ENCODE data around the gene DIS3L2. TPM values are rescaled to one million over a fixed set of nuclear protein-coding genes. Genes with fewer than 3 reads are reported as not detected.

DIS3L2 gene
- total and polyA plus RNA-seq, 2 of the 4 experiments (the other 2 are of a cell fraction) = 14.7 to 19.2 TPM

DNA sequence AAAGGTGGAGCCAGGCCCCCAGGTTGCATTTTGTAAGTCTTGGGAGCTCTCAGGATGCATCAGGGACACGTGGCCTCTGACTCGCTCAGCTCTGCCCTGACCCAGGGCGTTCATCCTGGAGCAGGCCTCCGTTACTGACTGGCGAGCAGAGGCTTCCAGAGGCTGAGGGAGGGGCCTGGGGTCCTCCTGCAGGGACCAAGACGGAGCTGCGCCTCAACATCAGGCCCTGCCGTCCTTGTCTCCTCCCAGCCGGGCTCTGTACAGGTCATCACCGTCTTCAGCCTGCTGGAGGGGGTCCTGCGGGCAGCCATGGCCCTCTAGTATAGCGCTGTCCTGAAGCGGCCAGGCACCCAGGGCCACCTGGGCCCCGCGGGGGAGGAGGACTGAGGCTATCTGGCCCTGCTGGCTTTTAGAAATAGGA is 406.8 kb downstream of the DIS3L2 start:
- no peak overlapping the region for H3K9ac ChIP-seq (ENCODE audit: low read depth, low read length)

More for the DNA sequence above, 406.8 kb downstream of the DIS3L2 start:
- dilution Hi-C loops (cut with HindIII; ENCODE audit: low sequenced_read_pairs, unreplicated experiment) = no loop called here
- no peaks in the 10 kb centered on the region for H4K20me1 ChIP-seq (ENCODE audit: insufficient read depth, low read length)
- DNase-seq (peak; percentile 34), ATAC-seq (ENCODE audit: low read depth) (peak; percentile 36)
- TF ChIP-seq, protein P1, sequence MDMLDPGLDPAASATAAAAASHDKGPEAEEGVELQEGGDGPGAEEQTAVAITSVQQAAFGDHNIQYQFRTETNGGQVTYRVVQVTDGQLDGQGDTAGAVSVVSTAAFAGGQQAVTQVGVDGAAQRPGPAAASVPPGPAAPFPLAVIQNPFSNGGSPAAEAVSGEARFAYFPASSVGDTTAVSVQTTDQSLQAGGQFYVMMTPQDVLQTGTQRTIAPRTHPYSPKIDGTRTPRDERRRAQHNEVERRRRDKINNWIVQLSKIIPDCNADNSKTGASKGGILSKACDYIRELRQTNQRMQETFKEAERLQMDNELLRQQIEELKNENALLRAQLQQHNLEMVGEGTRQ (IDR thresholded peaks at IDR 0.05; ENCODE audit: low read depth, low read length) = peak; percentile 68
- no peak for TF ChIP-seq MAZ (IDR thresholded peaks at IDR 0.05; ENCODE audit: borderline replicate concordance, low read depth, low read length)
- no peak for TF ChIP-seq RCOR1 (IDR thresholded peaks at IDR 0.05; ENCODE audit: insufficient replicate concordance, low read length)
- TF ChIP-seq RAD21 (IDR thresholded peaks at IDR 0.05; ENCODE audit: low read length) = no peak
- no peak for TF ChIP-seq POLR2A (IDR thresholded peaks at IDR 0.05; ENCODE audit: low read depth, low read length)
- no peak for TF ChIP-seq RFX5 (IDR thresholded peaks at IDR 0.05; ENCODE audit: low read depth, low read length)
- TF ChIP-seq, protein P2, sequence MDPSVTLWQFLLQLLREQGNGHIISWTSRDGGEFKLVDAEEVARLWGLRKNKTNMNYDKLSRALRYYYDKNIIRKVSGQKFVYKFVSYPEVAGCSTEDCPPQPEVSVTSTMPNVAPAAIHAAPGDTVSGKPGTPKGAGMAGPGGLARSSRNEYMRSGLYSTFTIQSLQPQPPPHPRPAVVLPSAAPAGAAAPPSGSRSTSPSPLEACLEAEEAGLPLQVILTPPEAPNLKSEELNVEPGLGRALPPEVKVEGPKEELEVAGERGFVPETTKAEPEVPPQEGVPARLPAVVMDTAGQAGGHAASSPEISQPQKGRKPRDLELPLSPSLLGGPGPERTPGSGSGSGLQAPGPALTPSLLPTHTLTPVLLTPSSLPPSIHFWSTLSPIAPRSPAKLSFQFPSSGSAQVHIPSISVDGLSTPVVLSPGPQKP (IDR thresholded peaks at IDR 0.05; ENCODE audit: borderline replicate concordance, low read depth, low read length) = no peak
- no peak for TF ChIP-seq FOS (IDR thresholded peaks at IDR 0.05; ENCODE audit: low read depth, low read length)
- TF ChIP-seq SMC3 (IDR thresholded peaks at IDR 0.05; ENCODE audit: low read depth, low read length) = no peak
- H2BK20ac ChIP-seq (ENCODE audit: low read depth, low read length) = no peak overlapping the region
- H3K27ac ChIP-seq (ENCODE audit: insufficient read depth, low read length) = no peak overlapping the region
- no peak overlapping the region for H3K4me3 ChIP-seq (ENCODE audit: insufficient read depth, low read depth, low read length)
- intact Hi-C loops (cut with micrococcal nuclease) = no loop called here
- no peak overlapping the region for H2BK120ac ChIP-seq (ENCODE audit: low read depth, low read length)
- no peaks in the 10 kb centered on the region for H3K36me3 ChIP-seq (ENCODE audit: control insufficient read depth, insufficient read depth, low read length)
- ChIA-PET CTCF (no interaction called here), POLR2A (ENCODE audit: unreplicated experiment) (no interaction called here)
- no peak overlapping the region for H2BK15ac ChIP-seq (ENCODE audit: low read depth, low read length)
- no peak overlapping the region for H3K23ac ChIP-seq (ENCODE audit: low read depth, low read length)
- H2AFZ ChIP-seq (replicated peaks; ENCODE audit: low read length, poor library complexity) = peak overlapping the region; percentile 63
- H3K9me1 ChIP-seq (ENCODE audit: insufficient read depth, low read length) = no peaks in the 10 kb centered on the region
- no peak overlapping the region for H2AK9ac ChIP-seq (replicated peaks; ENCODE audit: low read depth, low read length, poor library complexity)
- H3K14ac ChIP-seq (replicated peaks; ENCODE audit: low read depth, low read length) = no peak overlapping the region
- H2BK5ac ChIP-seq (ENCODE audit: low read depth, low read length, poor library complexity, severe bottlenecking) = no peak overlapping the region
- H4K91ac ChIP-seq (ENCODE audit: insufficient read depth, low read depth, low read length) = no peak overlapping the region
- H2AK5ac ChIP-seq (ENCODE audit: low read depth, low read length) = no peak overlapping the region
- H3K18ac ChIP-seq (ENCODE audit: low read depth, low read length) = no peak overlapping the region
- no peaks in the 10 kb centered on the region for H3K9me3 ChIP-seq (ENCODE audit: control insufficient read depth, insufficient read depth, low read length)
- H3K4me1 ChIP-seq (ENCODE audit: control insufficient read depth, insufficient read depth, low read length) = peaks cover 2% of the 10 kb centered on the region; the same call in 1 of the 2 replicates
- no peak overlapping the region for H3K56ac ChIP-seq (ENCODE audit: extremely low read depth, insufficient read depth, low read length)
- peaks cover 12% of the 10 kb centered on the region for H3K27me3 ChIP-seq (ENCODE audit: control insufficient read depth, insufficient read depth, low read length)
- no peaks in the 10 kb centered on the region for H3K79me1 ChIP-seq (ENCODE audit: low read depth in 1 of 2, low read length in 2 of 2)
- WGBS, 2 experiments (ENCODE audit: extremely low coverage in 2 of 2, insufficient read length in 1 of 2) = 52% methylated on average over 7 of the region's 15 CpGs; no CpG with 5 or more reads in 1 of the 2 experiments
- H3K4me2 ChIP-seq (ENCODE audit: low read depth, low read length) = no peak overlapping the region
- no peak overlapping the region for H4K8ac ChIP-seq (ENCODE audit: low read depth in 2 of 2, low read length in 2 of 2)
- in situ Hi-C loops (cut with MboI; ENCODE audit: low sequenced_read_pairs) = no loop called here
- no TSS peak for BruUV-seq (replicated peaks)
- H4K5ac ChIP-seq (ENCODE audit: low read depth, low read length) = no peak overlapping the region
- H3K4ac ChIP-seq (ENCODE audit: low read depth, low read length) = no peak overlapping the region
